Kidney (tissue), 14 donors: Measurements from ENCODE around the gene HCN2. TPM values are rescaled to one million over a fixed set of nuclear protein-coding genes. Genes with fewer than 3 reads are reported as not detected.
A peak's percentile ranks its signal among the peaks of the same experiment; 100 is the strongest.

Experiments used
- DNase-seq, 5 donors: peaks; one replicate each; pipeline ENCODE4 v3.0.0-alpha.2; 2013 to 2020
- FAIRE-seq: peaks from 2 replicates; lab custom pipeline; 2012; peaks lifted over from hg19 to GRCh38; lab: Jason Lieb, UNC
- H3K27ac ChIP-seq, 2 donors: one replicate each; pipeline ENCODE4 v1.7.0; 2013; ENCODE audit warnings: low read depth in 2 of 2, low read length in 2 of 2, inconsistent platforms in 1 of 2
- H3K27me3 ChIP-seq: one replicate; pipeline ENCODE4 v1.7.1; 2013; ENCODE audit warnings: low read length, inconsistent platforms; ENCODE audit not compliant: control insufficient read depth, insufficient read depth
- H3K36me3 ChIP-seq, 3 donors: one replicate each; pipeline versions ENCODE4 v1.7.0 to v1.7.1; 2013; ENCODE audit warnings: low read length in 3 of 3, control low read depth in 1 of 3, inconsistent platforms in 1 of 3; ENCODE audit not compliant: insufficient read depth in 3 of 3, control insufficient read depth in 2 of 3
- H3K4me1 ChIP-seq, 3 donors: one replicate each; pipeline versions ENCODE4 v1.7.0 to v1.7.1; 2013; ENCODE audit warnings: low read length in 3 of 3, inconsistent platforms in 1 of 3, low read depth in 1 of 3; ENCODE audit not compliant: control insufficient read depth in 2 of 3, insufficient read depth in 2 of 3
- H3K4me3 ChIP-seq, 3 donors: one replicate each; pipeline versions ENCODE4 v1.7.0 to v1.8.1; 2013; ENCODE audit warnings: low read length in 3 of 3, control low read depth in 1 of 3, inconsistent platforms in 1 of 3
- H3K9ac ChIP-seq, 3 donors: one replicate each; pipeline versions ENCODE4 v1.7.0 to v1.7.1; 2013; ENCODE audit warnings: low read length in 3 of 3, control low read depth in 1 of 3, inconsistent platforms in 1 of 3
- H3K9me3 ChIP-seq, 3 donors: one replicate each; pipeline versions ENCODE4 v1.7.0 to v1.7.1; 2013; ENCODE audit warnings: low read length in 3 of 3, control low read depth in 1 of 3, inconsistent platforms in 1 of 3; ENCODE audit not compliant: control insufficient read depth in 2 of 3, insufficient read depth in 1 of 3
- CTCF ChIP-seq: IDR thresholded peaks from 3 replicates; pipeline ENCODE4 v1.5.1; 2012; ENCODE audit warnings: mild to moderate bottlenecking, moderate library complexity, borderline replicate concordance; ENCODE audit not compliant: insufficient read depth; ENCODE audit errors: extremely low read depth
- intact Hi-C: fragments of 100-400 bp; cut with DNase I; formaldehyde crosslinking; loops from one replicate; pipeline ENCODE4 v1.11.1; 2022
- polyA plus RNA-seq: library from polyadenylated mRNA; stranded (reverse); fragments of 350-450 nt; fragmentation: Illumina TruSeq; extraction: RNeasy Lipid Tissue Mini Kit (QIAGEN cat#74804); gene quantifications from one replicate; pipeline ENCODE4 v1.2.3, GENCODE V29; 2014; ENCODE audit warnings: low read depth, low replicate concordance; ENCODE audit not compliant: insufficient read depth
- total RNA-seq: library from RNA; stranded (reverse); fragmentation: NEBNext Ultra II Directional; extraction: Animal tissue kit (Norgen Biotek cat#: 25700); gene quantifications from one replicate; pipeline ENCODE4 v1.2.1, GENCODE V29; 2021
- donor health status: control.
- donor health status: control.
- donor health status: control.
- donor health status: control.
- donor health status: control.
- donor health status: DM: yes; HTN: yes; CAD: no.
- donor health status: Normal renal cell carcinoma (clear cell type).

Gene HCN2
- total and polyA plus RNA-seq, 2 donors from 2014 or later = 0.31 to 1.3 TPM

GRCh38 chr19:610801-611480, 21.3 kb downstream of the HCN2 start:
- intact Hi-C loops = no loop called here

GRCh38 chr19:611481-611868, 21.8 kb downstream of the HCN2 start:
- H3K4me1 ChIP-seq = no peaks in the 10 kb centered on the region
- no peak for TF ChIP-seq CTCF
- no peak overlapping the region for H3K4me3 ChIP-seq
- no peak for FAIRE-seq
- H3K36me3 ChIP-seq = no peaks in the 10 kb centered on the region
- no peak overlapping the region for H3K27ac ChIP-seq
- no peak overlapping the region for H3K9ac ChIP-seq
- H3K9me3 ChIP-seq = no peaks in the 10 kb centered on the region
- intact Hi-C loops = no loop called here
- DNase-seq = no peak
- no peaks in the 10 kb centered on the region for H3K27me3 ChIP-seq

More at GRCh38 chr19:610801-611480, 21.3 kb downstream of the HCN2 start:
- FAIRE-seq = no peak
- DNase-seq = peak in 4 of 5 donors; percentile 55 to 93 (median 73)
- H3K4me1 ChIP-seq = no peaks in the 10 kb centered on the region
- no peak for TF ChIP-seq CTCF
- peak overlapping the region in 1 of 2 donors; percentile 37 for H3K27ac ChIP-seq
- no peak overlapping the region for H3K4me3 ChIP-seq
- no peaks in the 10 kb centered on the region for H3K27me3 ChIP-seq
- H3K36me3 ChIP-seq = no peaks in the 10 kb centered on the region
- no peaks in the 10 kb centered on the region for H3K9me3 ChIP-seq
- no peak overlapping the region for H3K9ac ChIP-seq

- Histone ChIP-seq H3K4me3 (no peak overlapping the region), H3K9ac (no peak overlapping the region), H3K4me1 (no peaks in the 10 kb centered on the region), H3K36me3 (no peaks in the 10 kb centered on the region), H3K27ac (no peak overlapping the region), H3K9me3 (no peaks in the 10 kb centered on the region), H3K27me3 (no peaks in the 10 kb centered on the region)
- DNase-seq (peak in 1 of 5 donors; percentile 66), FAIRE-seq (no peak)
- intact Hi-C loops = no loop called here
- TF ChIP-seq CTCF = no peak
These were observed 23.3 kb downstream of the HCN2 start for GRCh38 chr19:612941-613340.
